ENCODE data around the gene MVD.

MVD gene

GRCh38 chr16:88697116-88697830, 34.4 kb upstream of the MVD start:
- DNase-seq: no peak

DNA sequence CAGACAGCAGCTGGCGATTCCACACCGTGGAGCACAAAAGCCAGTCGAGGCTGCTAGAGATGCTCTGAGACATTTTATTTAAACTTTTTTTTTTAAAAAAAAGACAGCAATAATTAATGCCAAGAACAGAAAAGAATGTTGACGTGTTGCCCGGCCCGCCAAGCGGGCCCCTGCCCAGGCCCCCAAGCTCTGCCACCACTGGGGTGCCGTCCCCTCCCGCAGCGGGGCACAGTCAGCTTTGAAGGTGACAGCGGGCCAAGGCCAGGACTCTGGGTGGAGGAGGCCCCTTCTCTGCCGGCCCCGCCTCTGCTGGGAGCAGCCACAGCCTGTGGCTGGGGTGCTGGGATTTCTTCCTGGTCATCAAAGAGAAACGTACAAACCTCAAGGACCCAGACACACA, 33.5 kb upstream of the MVD start:
- no peak for DNase-seq

GRCh38 chr16:88695753-88696152, 32.9 kb upstream of the MVD start:
- no peak for DNase-seq

DNA sequence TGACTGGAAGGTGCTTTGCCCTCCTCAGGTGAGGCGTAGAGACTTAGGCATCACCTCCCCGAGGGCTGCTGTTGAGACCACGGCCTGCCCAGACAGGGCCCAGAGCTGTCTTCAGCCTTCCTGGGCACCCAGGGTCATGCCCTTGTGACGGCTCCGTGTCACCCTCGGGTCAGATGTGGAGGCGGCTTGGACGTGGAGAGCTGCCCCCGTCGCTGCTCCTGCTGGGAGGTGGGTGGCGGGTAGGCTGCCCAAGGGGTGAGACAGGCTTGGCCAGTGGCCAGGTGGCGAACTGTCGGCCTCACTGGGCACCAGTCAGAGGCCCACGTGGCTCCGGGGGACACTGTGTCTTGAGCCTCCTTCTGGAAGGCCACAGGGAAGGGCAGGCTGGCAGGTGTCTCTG, 32.3 kb upstream of the MVD start:
- no peak for DNase-seq

GRCh38 chr16:88694221-88695087, 31.6 kb upstream of the MVD start:
- no peak for DNase-seq

- no peak for DNase-seq
Observed at GRCh38 chr16:88693420-88694177, 30.7 kb upstream of the MVD start.

DNA sequence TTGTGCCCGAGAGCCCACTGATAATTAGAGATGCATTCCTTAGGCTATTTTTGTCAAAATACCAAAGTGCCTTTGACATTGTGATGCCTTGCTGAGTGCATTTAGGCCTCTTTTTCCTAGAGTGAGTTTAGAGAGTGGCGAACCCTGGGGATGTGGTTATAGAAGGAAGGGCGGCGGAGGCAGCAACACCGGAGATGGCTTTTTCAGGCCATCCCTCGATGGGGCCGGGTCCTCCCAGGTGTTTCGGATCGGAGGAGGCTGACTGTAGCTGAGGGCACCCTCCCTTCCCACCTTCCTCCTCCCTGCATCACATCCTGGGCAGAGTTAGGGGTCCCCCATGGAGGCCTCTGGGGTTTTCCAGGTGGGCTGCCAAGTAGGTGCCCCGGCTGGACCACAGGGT, 30.0 kb upstream of the MVD start:
- DNase-seq: no peak

GRCh38 chr16:88691924-88692560, 29.2 kb upstream of the MVD start:
- no peak for DNase-seq

GRCh38 chr16:88691129-88691813, 28.4 kb upstream of the MVD start:
- DNase-seq: no peak

- no peak for DNase-seq
Observed at GRCh38 chr16:88690341-88691128, 27.6 kb upstream of the MVD start.

GRCh38 chr16:88688013-88688778, 25.3 kb upstream of the MVD start:
- no peak for DNase-seq

- DNase-seq: no peak
Observed at GRCh38 chr16:88687676-88688012, 24.8 kb upstream of the MVD start.

GRCh38 chr16:88687254-88687576, 24.3 kb upstream of the MVD start:
- no peak for DNase-seq

GRCh38 chr16:88686439-88687253, 23.8 kb upstream of the MVD start, which contains the start of gene SNAI3:
SNAI3 (minus strand) TSS chr16:88686507; CDS start chr16:88686406, 101 bp downstream.
- peak; percentile 86 for DNase-seq

- peak; percentile 30 for DNase-seq
Observed at GRCh38 chr16:88686062-88686438, 23.2 kb upstream of the MVD start.

DNA sequence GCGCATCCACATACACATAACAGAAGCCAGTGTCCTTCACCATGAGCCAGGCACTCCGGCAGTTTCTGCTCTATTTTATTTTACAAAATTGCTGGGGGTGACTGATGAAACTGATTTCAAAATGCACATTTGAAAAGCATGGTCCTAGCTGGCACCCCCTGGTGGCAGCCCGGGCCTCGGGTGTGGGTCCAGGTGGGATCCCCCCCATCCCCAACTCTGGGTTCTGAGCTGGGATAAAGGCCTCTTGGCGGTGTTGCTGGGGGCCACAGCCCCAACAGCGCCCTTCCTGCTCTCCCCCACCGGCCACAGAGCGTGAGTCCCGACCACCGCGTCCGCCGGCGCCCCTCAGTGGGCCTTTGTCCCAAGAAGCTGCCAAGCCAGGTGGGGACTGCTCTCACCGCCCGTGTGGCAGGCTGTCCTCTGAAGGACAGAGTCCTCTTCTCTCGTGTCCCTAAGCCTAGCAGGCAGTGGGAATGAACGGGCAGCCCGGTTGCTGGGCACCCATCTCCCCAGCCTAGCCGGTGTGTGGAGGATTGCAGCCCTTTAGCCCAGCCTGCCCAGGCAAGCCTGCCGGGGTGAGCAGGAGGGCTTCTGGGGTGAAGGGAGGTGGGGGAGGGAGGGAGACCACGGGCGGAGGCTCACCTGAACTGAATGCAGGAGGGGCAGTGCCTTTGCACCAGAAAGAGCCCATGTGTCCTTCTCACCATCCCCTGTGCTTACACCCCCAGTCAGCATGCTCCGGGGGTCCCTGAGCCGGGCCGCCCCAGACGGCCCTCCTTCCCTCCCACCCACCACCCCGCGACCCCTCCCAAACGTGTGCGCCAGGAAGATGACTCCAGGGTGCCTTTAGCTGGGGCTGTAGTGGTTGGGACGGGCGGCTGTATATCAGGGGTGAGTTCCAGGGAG, 22.5 kb upstream of the MVD start:
- DNase-seq: peak; percentile 65

DNA sequence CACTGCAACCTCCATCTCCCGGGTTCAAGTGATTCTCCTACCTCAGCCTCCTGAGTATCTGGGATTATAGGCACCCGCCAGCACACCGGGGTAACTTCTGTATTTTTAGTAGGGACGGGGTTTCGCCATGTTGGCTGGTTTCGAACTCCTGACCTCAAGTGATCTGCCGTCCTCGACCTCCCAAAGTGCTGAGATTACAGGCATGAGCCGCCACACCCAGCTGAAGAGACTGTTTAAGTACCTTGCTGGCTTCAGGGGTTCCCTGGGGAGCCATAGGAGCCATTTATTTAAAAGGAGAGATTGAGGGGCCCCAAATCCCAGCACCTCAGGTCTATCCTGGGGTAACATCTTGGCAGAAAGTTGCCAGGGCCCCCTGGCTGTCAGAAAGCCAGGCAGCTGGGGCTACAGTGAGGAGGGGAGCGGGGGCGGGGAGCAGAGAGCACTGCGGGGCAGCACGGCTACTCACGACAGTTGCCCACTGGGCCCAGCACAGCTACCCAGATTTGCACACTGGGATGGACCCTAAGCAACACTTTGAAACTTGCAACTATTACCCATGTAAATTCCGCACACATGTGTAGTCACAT, 21.8 kb upstream of the MVD start:
- DNase-seq: no peak

GRCh38 chr16:88681709-88682451, 19.0 kb upstream of the MVD start:
- DNase-seq: peak; percentile 61
